NB4 (cell line): ENCODE measurements around the gene CSF1R.

ENCODE experiments used
- DNase-seq: peaks from one replicate; pipeline ENCODE4 v3.0.0; 2010; ENCODE audit warnings: low read depth
- H3K4me3 ChIP-seq: one replicate; pipeline ENCODE4 v1.5.1; 2011; ENCODE audit warnings: mild to moderate bottlenecking, low read depth, low read length, moderate library complexity
- CTCF ChIP-seq: IDR thresholded peaks from one replicate; pipeline ENCODE4 v1.5.1; 2012; ENCODE audit warnings: low read depth, low read length
- MAX ChIP-seq: IDR thresholded peaks from 2 replicates; pipeline ENCODE4 v1.6.1; 2011; ENCODE audit warnings: low read depth, low read length
- MYC ChIP-seq: IDR thresholded peaks from 2 replicates; pipeline ENCODE4 v1.6.1; 2011; ENCODE audit warnings: low read depth, low read length
- POLR2A ChIP-seq: IDR thresholded peaks from 2 replicates; pipeline ENCODE4 v1.6.1; 2011; ENCODE audit warnings: mild to moderate bottlenecking; ENCODE audit not compliant: insufficient read length; ENCODE audit errors: extremely low read depth

Gene CSF1R

DNA sequence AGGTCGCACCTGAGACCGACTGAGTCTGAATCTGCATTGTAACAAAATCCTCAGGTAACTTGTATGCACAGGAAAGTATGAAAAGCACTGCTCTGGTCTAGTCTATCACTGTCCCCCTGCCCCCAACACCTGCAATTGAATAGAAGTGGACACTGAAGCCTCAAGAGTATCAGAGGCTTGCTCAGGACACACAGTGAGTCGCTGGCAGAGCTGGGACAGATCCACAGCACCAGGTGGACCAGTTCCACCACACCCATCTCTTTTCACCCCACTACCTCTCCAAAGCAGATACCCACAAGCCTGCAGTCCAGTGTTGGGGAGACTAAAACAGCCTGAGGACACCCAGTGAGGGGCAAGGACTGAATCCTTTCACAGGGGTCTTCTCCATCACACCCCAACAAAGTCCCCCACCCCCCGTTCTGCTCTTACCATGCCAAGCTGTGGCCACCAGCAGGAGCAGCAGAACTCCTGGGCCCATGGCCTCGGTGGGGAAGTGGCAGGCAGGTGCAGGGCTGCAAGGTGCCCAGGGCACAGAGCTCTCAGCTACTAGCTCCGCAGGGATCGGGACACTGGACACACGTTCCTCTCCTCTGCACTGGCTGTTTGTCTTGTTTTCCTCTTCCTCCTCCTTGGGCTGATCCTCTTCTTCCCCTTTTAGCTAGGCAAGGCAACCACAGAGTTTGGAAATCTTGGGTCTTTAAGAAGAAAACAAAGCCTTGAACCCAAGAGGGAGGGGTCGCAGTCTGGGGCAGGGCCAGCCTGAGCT is at the start of gene CSF1R:
CSF1R (minus strand) TSS at position 605 of the 766 bp plus-strand sequence; CDS start at position 478, 127 bp downstream.
- peak within 1 kb of the TSS; percentile 48 for H3K4me3 ChIP-seq
- TF ChIP-seq CTCF (no peak), MYC (no peak), MAX (no peak), POLR2A (no peak)
- DNase-seq: peak; percentile 81

GRCh38 chr5:150135557-150136304 is 49.4 kb upstream of the CSF1R start:
- TF ChIP-seq MYC (no peak), CTCF (no peak), MAX (no peak), POLR2A (no peak)
- DNase-seq: no peak
- no peak overlapping the region for H3K4me3 ChIP-seq

- no peak for DNase-seq
- no peak for TF ChIP-seq CTCF
- no peak for TF ChIP-seq MYC
- TF ChIP-seq POLR2A: no peak
- TF ChIP-seq MAX: no peak
- no peak overlapping the region for H3K4me3 ChIP-seq
Observed at GRCh38 chr5:150134198-150134588, 47.8 kb upstream of the CSF1R start.

DNA sequence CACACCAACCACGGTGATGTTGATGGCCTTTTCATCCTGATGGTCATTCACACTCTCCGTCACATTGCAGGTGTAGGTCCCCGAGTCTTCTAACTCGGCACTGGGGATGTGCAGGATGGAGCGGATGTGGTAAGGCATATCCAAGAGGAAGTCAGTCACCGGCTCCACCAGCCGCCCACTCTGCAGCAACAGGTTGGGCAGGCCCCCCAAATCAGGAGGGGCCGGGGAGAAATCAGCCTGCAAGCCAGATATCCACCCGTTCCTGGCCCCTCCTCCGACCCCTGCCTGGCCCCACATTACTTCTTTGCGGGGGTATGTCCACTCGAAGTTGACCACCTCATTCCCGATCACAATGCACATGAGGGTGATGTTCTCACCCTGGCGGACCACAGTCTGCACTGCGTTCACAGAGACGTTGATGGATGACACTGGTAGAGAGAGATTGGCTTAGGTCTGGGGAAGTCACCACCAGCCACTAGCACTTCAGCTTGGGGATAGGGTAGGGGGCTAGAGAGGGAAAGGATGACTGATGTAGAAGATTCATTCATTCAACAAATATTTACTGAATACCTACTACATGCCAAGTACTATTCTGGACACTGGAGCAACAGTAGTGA is 47.3 kb upstream of the CSF1R start:
- no peak for TF ChIP-seq MAX
- TF ChIP-seq MYC: no peak
- TF ChIP-seq CTCF: no peak
- TF ChIP-seq POLR2A: no peak
- no peak overlapping the region for H3K4me3 ChIP-seq
- no peak for DNase-seq

GRCh38 chr5:150132740-150133139 is 46.4 kb upstream of the CSF1R start:
- no peak for DNase-seq
- no peak overlapping the region for H3K4me3 ChIP-seq

More at GRCh38 chr5:150132740-150133139, 46.4 kb upstream of the CSF1R start:
- TF ChIP-seq MAX: no peak
- TF ChIP-seq MYC: no peak
- TF ChIP-seq CTCF: no peak
